A549 treated with CpdA at 1 μM for 4 hours (cell line): ENCODE data around the gene C1orf159. TPM values are rescaled to one million over a fixed set of nuclear protein-coding genes. Genes with fewer than 3 reads are reported as not detected.

Experiments
- total RNA-seq: library from RNA; stranded (reverse); fragments of 200-300 nt; extraction: Qiagen RNA extraction; gene quantifications from 5 replicates; pipeline ENCODE4 v1.2.3, GENCODE V29; 2022; ENCODE audit warnings: low read depth

The C1orf159 gene
- 9.8 to 16.1 TPM (median 14.6 TPM) in 5 replicates for total RNA-seq

GRCh38 chr1:1115786-1116700 lies at the start of gene C1orf159:
Gene C1orf159 (minus strand): TSS chr1:1116089. CDS start chr1:1091543, 24,546 bp downstream.

GRCh38 chr1:1073743-1074587 lies 41.9 kb downstream of the C1orf159 start, which contains the start of gene RNF223:
Gene RNF223 (minus strand): TSS chr1:1074306. CDS start chr1:1072566, 1,740 bp downstream.

Other genes starting within 250 kb of the C1orf159 start
- 14.4 to 35.3 TPM (median 31.0 TPM) in 5 replicates for gene SAMD11, start 192.2 kb downstream of the C1orf159 start, total RNA-seq
- 70.3 to 88.3 TPM (median 84.2 TPM) in 5 replicates for gene NOC2L, start 156.8 kb downstream of the C1orf159 start, total RNA-seq
- 11.1 to 20.2 TPM (median 15.1 TPM) in 5 replicates for gene KLHL17, start 155.5 kb downstream of the C1orf159 start, total RNA-seq
- gene PLEKHN1, start 149.6 kb downstream of the C1orf159 start, total RNA-seq = 4.9 to 7.8 TPM (median 6.0 TPM) in 5 replicates
- gene PERM1, start 134.0 kb downstream of the C1orf159 start, total RNA-seq = 0.07 to 0.24 TPM (median 0.08 TPM) in 3 of 5 replicates, not detected in the others
- 23.7 to 67.7 TPM (median 49.6 TPM) in 5 replicates for gene HES4, start 116.0 kb downstream of the C1orf159 start, total RNA-seq
- 16.8 to 27.6 TPM (median 24.4 TPM) in 5 replicates for gene ISG15, start 102.6 kb downstream of the C1orf159 start, total RNA-seq
- gene AGRN, start 96.0 kb downstream of the C1orf159 start, total RNA-seq = 83.1 to 132 TPM (median 111 TPM) in 5 replicates
- 0.18 to 0.30 TPM (median 0.30 TPM) in 5 replicates for gene RNF223, start 41.8 kb downstream of the C1orf159 start, total RNA-seq
- gene TTLL10, start 57.8 kb upstream of the C1orf159 start, total RNA-seq = not detected in 5 replicates
- 0.08 TPM in 1 of 5 replicates, not detected in the others for gene TNFRSF18, start 90.5 kb upstream of the C1orf159 start, total RNA-seq
- gene TNFRSF4, start 98.1 kb upstream of the C1orf159 start, total RNA-seq = 0.07 to 0.23 TPM (median 0.13 TPM) in 4 of 5 replicates, not detected in the other
- 104 to 136 TPM (median 131 TPM) in 5 replicates for gene SDF4, start 115.9 kb upstream of the C1orf159 start, total RNA-seq
- gene B3GALT6, start 116.1 kb upstream of the C1orf159 start, total RNA-seq = 11.3 to 21.5 TPM (median 20.4 TPM) in 5 replicates
- gene C1QTNF12, start 130.6 kb upstream of the C1orf159 start, total RNA-seq = 0.69 to 1.9 TPM (median 1.4 TPM) in 5 replicates
- gene UBE2J2, start 157.8 kb upstream of the C1orf159 start, total RNA-seq = 30.6 to 52.7 TPM (median 46.6 TPM) in 5 replicates
- gene SCNN1D, start 164.3 kb upstream of the C1orf159 start, total RNA-seq = 0.58 to 1.3 TPM (median 1.2 TPM) in 5 replicates
- 11.4 to 20.0 TPM (median 18.2 TPM) in 5 replicates for gene ACAP3, start 191.8 kb upstream of the C1orf159 start, total RNA-seq
- 16.2 to 28.0 TPM (median 24.4 TPM) in 5 replicates for gene PUSL1, start 192.5 kb upstream of the C1orf159 start, total RNA-seq
- gene INTS11, start 208.6 kb upstream of the C1orf159 start, total RNA-seq = 46.9 to 61.0 TPM (median 57.9 TPM) in 5 replicates
- 14.1 to 21.7 TPM (median 20.3 TPM) in 5 replicates for gene CPTP, start 208.7 kb upstream of the C1orf159 start, total RNA-seq
- gene TAS1R3, start 215.2 kb upstream of the C1orf159 start, total RNA-seq = 0.04 to 0.28 TPM (median 0.10 TPM) in 5 replicates
- gene DVL1, start 233.3 kb upstream of the C1orf159 start, total RNA-seq = 51.2 to 89.9 TPM (median 81.5 TPM) in 5 replicates
- 0.09 to 0.65 TPM (median 0.29 TPM) in 5 replicates for gene MXRA8, start 242.5 kb upstream of the C1orf159 start, total RNA-seq